Hematopoietic multipotent progenitor cell treated with erythropoietin and hydrocortisone succinate and interleukin-3 and kit ligand, for 8 days (in vitro differentiated cells): Measurements from ENCODE around the gene MRPS2.
"Not testable (repeated sequence)": the region's sequence is repeated elsewhere in the genome, so short reads cannot be mapped to it uniquely, and the experiment has no call there.

Experiments
- DNase-seq: peaks from one replicate; pipeline ENCODE4 v3.0.0-alpha.2; 2015

MRPS2 gene

GRCh38 chr9:135535631-135536030 lies 35.1 kb downstream of the MRPS2 start:
- not testable (repeated sequence) for DNase-seq

GRCh38 chr9:135536216-135536615 lies 35.7 kb downstream of the MRPS2 start:
- DNase-seq: no peak

- not testable (repeated sequence) for DNase-seq
These were observed 42.9 kb downstream of the MRPS2 start for GRCh38 chr9:135543262-135543894.

GRCh38 chr9:135544981-135545635 lies 44.6 kb downstream of the MRPS2 start:
- no peak for DNase-seq

GRCh38 chr9:135545646-135546176 lies 45.2 kb downstream of the MRPS2 start, which contains the start of gene OBP2A:
OBP2A (plus strand) TSS chr9:135546126; CDS start chr9:135546181, 55 bp downstream.
- DNase-seq: not testable (repeated sequence)

GRCh38 chr9:135546792-135547617 lies 46.5 kb downstream of the MRPS2 start:
- DNase-seq: not testable (repeated sequence)

- no peak for DNase-seq
These were observed 47.6 kb downstream of the MRPS2 start for GRCh38 chr9:135547756-135548736.

- DNase-seq: not testable (repeated sequence)
These were observed 49.2 kb downstream of the MRPS2 start for GRCh38 chr9:135549478-135550343.

- DNase-seq: no peak
These were observed 49.9 kb downstream of the MRPS2 start for GRCh38 chr9:135550344-135550918.

GRCh38 chr9:135551031-135551430 lies 50.5 kb downstream of the MRPS2 start:
- no peak for DNase-seq

- DNase-seq: no peak
These were observed 51.0 kb downstream of the MRPS2 start for GRCh38 chr9:135551456-135551855.

- DNase-seq: no peak
These were observed 51.7 kb downstream of the MRPS2 start for GRCh38 chr9:135552021-135552697.

- no peak for DNase-seq
These were observed 52.3 kb downstream of the MRPS2 start for GRCh38 chr9:135552698-135553171.
